WTC11 (cell line): ENCODE data around the gene GPR155. TPM values are rescaled to one million over a fixed set of nuclear protein-coding genes. Genes with fewer than 3 reads are reported as not detected.

Experiments
- ATAC-seq: fragments of 200-7000 bp; cut with Tn5 transposase; 2 replicates; pipeline ENCODE4 v1.10.0; 2021; ENCODE audit warnings: mild to moderate bottlenecking, moderate library complexity
- CTCF ChIA-PET: fragments of 300-600 bp; sonication (Branson Sonifier 250); formaldehyde crosslinking; loops from one replicate; lab custom pipeline; 2021; ENCODE audit warnings: antibody characterized with exemption; lab: Charles Lee
- POLR2A ChIA-PET: fragments of 350-600 bp; sonication (Branson Sonifier 250); formaldehyde crosslinking; loops from one replicate; lab custom pipeline; 2021; ENCODE audit warnings: antibody characterized with exemption; lab: Charles Lee
- DNase-seq: peaks from one replicate; pipeline ENCODE4 v3.0.0; 2021; ENCODE audit warnings: low spot score
- H3K27ac Mint-ChIP-seq: 2 replicates; pipeline ENCODE4 v1.8.0; 2021; ENCODE audit warnings: mixed read lengths
- H3K27me3 Mint-ChIP-seq: 2 replicates; pipeline ENCODE4 v1.8.0; 2021; ENCODE audit warnings: low read depth, mild to moderate bottlenecking, moderate library complexity, mixed read lengths
- H3K36me3 Mint-ChIP-seq: 2 replicates; pipeline ENCODE4 v1.8.0; 2021; ENCODE audit warnings: mixed read lengths
- H3K4me1 Mint-ChIP-seq: 2 replicates; pipeline ENCODE4 v1.8.0; 2022; ENCODE audit warnings: mixed read lengths
- H3K4me3 Mint-ChIP-seq: 2 replicates; pipeline ENCODE4 v1.8.0; 2021; ENCODE audit warnings: mild to moderate bottlenecking, moderate library complexity, mixed read lengths
- H3K9me3 Mint-ChIP-seq: 2 replicates; pipeline ENCODE4 v1.8.0; 2021; ENCODE audit warnings: mixed read lengths
- CBFB ChIP-seq: sonication (generic); formaldehyde crosslinking; IDR thresholded peaks from 2 replicates; pipeline ENCODE4 v1.8.1; 2022; ENCODE audit warnings: mild to moderate bottlenecking, low read depth, missing genetic modification reagents
- CREB1 ChIP-seq: sonication (generic); formaldehyde crosslinking; IDR thresholded peaks from 2 replicates; pipeline ENCODE4 v1.8.0; 2023; ENCODE audit warnings: mild to moderate bottlenecking, missing genetic modification reagents
- ELF4 ChIP-seq: sonication (generic); formaldehyde crosslinking; IDR thresholded peaks from 2 replicates; pipeline ENCODE4 v1.8.1; 2022; ENCODE audit warnings: low read depth, mild to moderate bottlenecking, moderate library complexity, missing genetic modification reagents
- EMX1 ChIP-seq: fragments of 250-450 bp; sonication (Bioruptor Pico); IDR thresholded peaks from 2 replicates; pipeline ENCODE4 v1.8.0; 2021; ENCODE audit warnings: mild to moderate bottlenecking
- FOXK1 ChIP-seq: sonication (generic); formaldehyde crosslinking; IDR thresholded peaks from 2 replicates; pipeline ENCODE4 v1.8.0; 2022; ENCODE audit warnings: mild to moderate bottlenecking, moderate library complexity, missing genetic modification reagents
- GABPB1 ChIP-seq: sonication (generic); formaldehyde crosslinking; IDR thresholded peaks from 2 replicates; pipeline ENCODE4 v1.8.1; 2023; ENCODE audit warnings: mild to moderate bottlenecking, missing genetic modification reagents
- OVOL2 ChIP-seq: fragments of 250-450 bp; sonication (Bioruptor Pico); IDR thresholded peaks from 2 replicates; pipeline ENCODE4 v1.9.0; 2021; ENCODE audit warnings: mild to moderate bottlenecking, borderline replicate concordance
- PRRX2 ChIP-seq: fragments of 250-450 bp; sonication (Bioruptor Pico); IDR thresholded peaks from 2 replicates; pipeline ENCODE4 v1.8.0; 2021; ENCODE audit warnings: mild to moderate bottlenecking
- RORB ChIP-seq: fragments of 250-450 bp; sonication (Bioruptor Pico); IDR thresholded peaks from 2 replicates; pipeline ENCODE4 v1.9.0; 2021; ENCODE audit warnings: mild to moderate bottlenecking
- SP1 ChIP-seq: sonication (generic); formaldehyde crosslinking; conservative IDR thresholded peaks from 2 replicates; pipeline ENCODE4 v1.8.1; 2022; ENCODE audit warnings: missing genetic modification reagents
- TEAD4 ChIP-seq: sonication (generic); formaldehyde crosslinking; IDR thresholded peaks from 2 replicates; pipeline ENCODE4 v1.8.0; 2022; ENCODE audit warnings: mild to moderate bottlenecking, missing genetic modification reagents
- ZNF219 ChIP-seq: sonication (generic); formaldehyde crosslinking; IDR thresholded peaks from 2 replicates; pipeline ENCODE4 v1.8.0; 2023; ENCODE audit warnings: missing genetic modification reagents, mild to moderate bottlenecking, borderline replicate concordance
- ZNF317 ChIP-seq: sonication (generic); formaldehyde crosslinking; IDR thresholded peaks from 2 replicates; pipeline ENCODE4 v1.8.1; 2023; ENCODE audit warnings: low read depth, mild to moderate bottlenecking, moderate library complexity, missing genetic modification reagents, borderline replicate concordance
- ZNF416 ChIP-seq: fragments of 250-450 bp; sonication (Bioruptor Pico); IDR thresholded peaks from 2 replicates; pipeline ENCODE4 v1.9.0; 2021; ENCODE audit warnings: mild to moderate bottlenecking, inconsistent platforms
- ZNF671 ChIP-seq: fragments of 250-450 bp; sonication (Bioruptor Pico); IDR thresholded peaks from 2 replicates; pipeline ENCODE4 v1.8.0; 2021; ENCODE audit warnings: mild to moderate bottlenecking
- total RNA-seq: library from RNA; stranded (reverse); gene quantifications from 3 replicates; pipeline ENCODE4 v1.2.3, GENCODE V29; 2021
- TF ChIP-seq, protein P1 (sequence below): sonication (generic); formaldehyde crosslinking; conservative IDR thresholded peaks from 2 replicates; pipeline ENCODE4 v1.8.1; 2022; ENCODE audit warnings: mild to moderate bottlenecking, missing genetic modification reagents
- TF ChIP-seq, protein P2 (sequence below): sonication (generic); formaldehyde crosslinking; IDR thresholded peaks from 2 replicates; pipeline ENCODE4 v1.8.0; 2022; ENCODE audit warnings: mild to moderate bottlenecking, missing genetic modification reagents
- TF ChIP-seq, protein P3 (sequence below): sonication (generic); formaldehyde crosslinking; IDR thresholded peaks from 2 replicates; pipeline ENCODE4 v1.8.0; 2023; ENCODE audit warnings: mild to moderate bottlenecking, missing genetic modification reagents
- TF ChIP-seq, protein P4 (sequence below): sonication (generic); formaldehyde crosslinking; IDR thresholded peaks from 2 replicates; pipeline ENCODE4 v1.8.1; 2022; ENCODE audit warnings: mild to moderate bottlenecking, moderate library complexity, missing genetic modification reagents
- TF ChIP-seq, protein P5 (sequence below): sonication (generic); formaldehyde crosslinking; IDR thresholded peaks from 2 replicates; pipeline ENCODE4 v1.8.1; 2023; ENCODE audit warnings: mild to moderate bottlenecking, moderate library complexity, missing genetic modification reagents
- TF ChIP-seq, protein P6 (sequence below): sonication (generic); formaldehyde crosslinking; IDR thresholded peaks from 2 replicates; pipeline ENCODE4 v1.8.1; 2022; ENCODE audit warnings: missing genetic modification reagents, borderline replicate concordance
- TF ChIP-seq, protein P7 (sequence below): sonication (generic); formaldehyde crosslinking; IDR thresholded peaks from 2 replicates; pipeline ENCODE4 v1.8.1; 2023; ENCODE audit warnings: mild to moderate bottlenecking, missing genetic modification reagents

GPR155 gene
- total RNA-seq, 1 experiment from 2014 or later, result 0.74 TPM

DNA sequence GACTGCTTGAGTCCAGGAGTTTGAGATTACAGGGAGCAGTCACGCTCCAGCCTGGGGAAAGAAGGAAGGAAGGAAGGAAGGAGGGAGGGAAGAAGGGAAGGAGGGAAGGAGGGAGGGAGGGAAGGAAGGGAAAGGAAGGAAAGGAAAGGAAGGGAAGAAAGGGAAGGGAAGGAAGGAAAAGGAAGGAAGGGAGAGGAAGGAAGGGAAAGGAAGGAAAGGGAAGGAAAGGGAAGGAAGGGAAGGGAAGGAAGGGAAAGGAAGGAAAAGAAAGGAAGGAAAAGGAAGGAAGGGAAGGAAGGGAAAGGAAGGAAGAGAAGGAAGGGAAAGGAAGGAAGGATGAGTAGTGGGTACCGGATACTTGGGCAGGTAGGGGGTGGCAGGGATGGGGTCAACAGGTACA, 32.3 kb downstream of the GPR155 start:
- TF ChIP-seq TEAD4 (CRISPR knock-in tag), result no peak
- TF ChIP-seq, protein P1, sequence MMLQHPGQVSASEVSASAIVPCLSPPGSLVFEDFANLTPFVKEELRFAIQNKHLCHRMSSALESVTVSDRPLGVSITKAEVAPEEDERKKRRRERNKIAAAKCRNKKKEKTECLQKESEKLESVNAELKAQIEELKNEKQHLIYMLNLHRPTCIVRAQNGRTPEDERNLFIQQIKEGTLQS, result no peak
- TF ChIP-seq OVOL2 (CRISPR knock-in tag), result no peak
- no peak for TF ChIP-seq ZNF317 (CRISPR knock-in tag)
- no peak for TF ChIP-seq ZNF219 (CRISPR knock-in tag)
- Mint-ChIP-seq H3K27ac (no peak overlapping the region), H3K4me3 (no peak overlapping the region), H3K36me3 (no peaks in the 10 kb centered on the region), H3K9me3 (no peaks in the 10 kb centered on the region), H3K4me1 (no peaks in the 10 kb centered on the region), H3K27me3 (no peaks in the 10 kb centered on the region; the same call in 1 of the 2 replicates)
- no peak for DNase-seq
- CTCF ChIA-PET, result interaction anchor here (1.4 to 1.6 kb wide), 2 partner anchors 8 to 92 kb away, joined by 3 to 7 read pairs; no protein-coding TSS in a partner anchor
- POLR2A ChIA-PET, result no interaction called here
- ATAC-seq, result no peak

DNA sequence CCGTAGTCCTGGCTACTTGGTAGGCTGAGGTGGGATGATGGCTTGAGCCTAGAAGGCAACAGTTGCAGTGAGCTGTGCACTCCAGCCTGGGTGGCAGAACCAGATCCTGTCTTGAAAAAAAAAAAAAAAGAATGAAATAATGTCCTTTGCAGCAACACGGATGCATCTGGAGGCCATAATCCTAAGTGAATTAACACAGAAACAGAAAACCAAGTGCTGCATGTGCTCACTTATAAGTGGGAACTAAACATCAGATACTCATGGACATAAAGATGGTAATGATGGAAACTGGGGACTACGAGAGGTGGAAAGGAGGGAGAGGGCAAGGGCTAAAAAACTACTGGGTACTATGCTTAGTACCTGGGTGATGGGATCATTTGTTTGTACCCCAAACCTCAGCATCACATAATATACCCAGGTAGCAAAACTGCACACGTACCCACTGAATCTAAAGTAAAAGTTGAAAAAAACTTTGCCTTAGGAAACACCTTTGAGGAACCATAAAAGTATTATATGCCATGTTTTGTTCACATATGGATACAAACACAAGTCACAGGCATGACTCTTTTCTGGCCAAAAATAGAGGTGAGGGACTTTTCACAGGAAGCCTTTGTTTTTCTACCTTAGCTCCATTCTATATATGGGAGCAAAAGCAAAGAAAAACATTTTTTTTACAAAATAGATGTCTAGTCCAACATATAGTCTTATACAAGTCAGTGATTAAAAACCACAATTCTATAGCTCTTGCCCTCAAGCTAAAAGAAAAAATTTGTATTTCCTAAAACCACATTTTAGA, 36.6 kb downstream of the GPR155 start:
- ATAC-seq, result no peak
- no peak for DNase-seq
- Mint-ChIP-seq H3K36me3 (no peaks in the 10 kb centered on the region), H3K4me3 (no peak overlapping the region), H3K9me3 (no peaks in the 10 kb centered on the region), H3K4me1 (peaks cover under 1% of the 10 kb centered on the region), H3K27ac (no peak overlapping the region), H3K27me3 (no peaks in the 10 kb centered on the region; the same call in 1 of the 2 replicates)
- ChIA-PET CTCF (no interaction called here), POLR2A (no interaction called here)
- TF ChIP-seq ZNF219 (CRISPR knock-in tag) (no peak), SP1 (CRISPR knock-in tag) (no peak), RORB (CRISPR knock-in tag) (no peak), PRRX2 (CRISPR knock-in tag) (no peak), ELF4 (CRISPR knock-in tag) (no peak)
- TF ChIP-seq, protein P2, sequence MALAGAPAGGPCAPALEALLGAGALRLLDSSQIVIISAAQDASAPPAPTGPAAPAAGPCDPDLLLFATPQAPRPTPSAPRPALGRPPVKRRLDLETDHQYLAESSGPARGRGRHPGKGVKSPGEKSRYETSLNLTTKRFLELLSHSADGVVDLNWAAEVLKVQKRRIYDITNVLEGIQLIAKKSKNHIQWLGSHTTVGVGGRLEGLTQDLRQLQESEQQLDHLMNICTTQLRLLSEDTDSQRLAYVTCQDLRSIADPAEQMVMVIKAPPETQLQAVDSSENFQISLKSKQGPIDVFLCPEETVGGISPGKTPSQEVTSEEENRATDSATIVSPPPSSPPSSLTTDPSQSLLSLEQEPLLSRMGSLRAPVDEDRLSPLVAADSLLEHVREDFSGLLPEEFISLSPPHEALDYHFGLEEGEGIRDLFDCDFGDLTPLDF (CRISPR knock-in tag), result no peak
- TF ChIP-seq, protein P1, result no peak
- TF ChIP-seq, protein P3, sequence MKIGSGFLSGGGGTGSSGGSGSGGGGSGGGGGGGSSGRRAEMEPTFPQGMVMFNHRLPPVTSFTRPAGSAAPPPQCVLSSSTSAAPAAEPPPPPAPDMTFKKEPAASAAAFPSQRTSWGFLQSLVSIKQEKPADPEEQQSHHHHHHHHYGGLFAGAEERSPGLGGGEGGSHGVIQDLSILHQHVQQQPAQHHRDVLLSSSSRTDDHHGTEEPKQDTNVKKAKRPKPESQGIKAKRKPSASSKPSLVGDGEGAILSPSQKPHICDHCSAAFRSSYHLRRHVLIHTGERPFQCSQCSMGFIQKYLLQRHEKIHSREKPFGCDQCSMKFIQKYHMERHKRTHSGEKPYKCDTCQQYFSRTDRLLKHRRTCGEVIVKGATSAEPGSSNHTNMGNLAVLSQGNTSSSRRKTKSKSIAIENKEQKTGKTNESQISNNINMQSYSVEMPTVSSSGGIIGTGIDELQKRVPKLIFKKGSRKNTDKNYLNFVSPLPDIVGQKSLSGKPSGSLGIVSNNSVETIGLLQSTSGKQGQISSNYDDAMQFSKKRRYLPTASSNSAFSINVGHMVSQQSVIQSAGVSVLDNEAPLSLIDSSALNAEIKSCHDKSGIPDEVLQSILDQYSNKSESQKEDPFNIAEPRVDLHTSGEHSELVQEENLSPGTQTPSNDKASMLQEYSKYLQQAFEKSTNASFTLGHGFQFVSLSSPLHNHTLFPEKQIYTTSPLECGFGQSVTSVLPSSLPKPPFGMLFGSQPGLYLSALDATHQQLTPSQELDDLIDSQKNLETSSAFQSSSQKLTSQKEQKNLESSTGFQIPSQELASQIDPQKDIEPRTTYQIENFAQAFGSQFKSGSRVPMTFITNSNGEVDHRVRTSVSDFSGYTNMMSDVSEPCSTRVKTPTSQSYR, result no peak
- TF ChIP-seq, protein P4, sequence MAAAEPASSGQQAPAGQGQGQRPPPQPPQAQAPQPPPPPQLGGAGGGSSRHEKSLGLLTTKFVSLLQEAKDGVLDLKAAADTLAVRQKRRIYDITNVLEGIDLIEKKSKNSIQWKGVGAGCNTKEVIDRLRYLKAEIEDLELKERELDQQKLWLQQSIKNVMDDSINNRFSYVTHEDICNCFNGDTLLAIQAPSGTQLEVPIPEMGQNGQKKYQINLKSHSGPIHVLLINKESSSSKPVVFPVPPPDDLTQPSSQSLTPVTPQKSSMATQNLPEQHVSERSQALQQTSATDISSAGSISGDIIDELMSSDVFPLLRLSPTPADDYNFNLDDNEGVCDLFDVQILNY (CRISPR knock-in tag), result no peak
- TF ChIP-seq, protein P5, sequence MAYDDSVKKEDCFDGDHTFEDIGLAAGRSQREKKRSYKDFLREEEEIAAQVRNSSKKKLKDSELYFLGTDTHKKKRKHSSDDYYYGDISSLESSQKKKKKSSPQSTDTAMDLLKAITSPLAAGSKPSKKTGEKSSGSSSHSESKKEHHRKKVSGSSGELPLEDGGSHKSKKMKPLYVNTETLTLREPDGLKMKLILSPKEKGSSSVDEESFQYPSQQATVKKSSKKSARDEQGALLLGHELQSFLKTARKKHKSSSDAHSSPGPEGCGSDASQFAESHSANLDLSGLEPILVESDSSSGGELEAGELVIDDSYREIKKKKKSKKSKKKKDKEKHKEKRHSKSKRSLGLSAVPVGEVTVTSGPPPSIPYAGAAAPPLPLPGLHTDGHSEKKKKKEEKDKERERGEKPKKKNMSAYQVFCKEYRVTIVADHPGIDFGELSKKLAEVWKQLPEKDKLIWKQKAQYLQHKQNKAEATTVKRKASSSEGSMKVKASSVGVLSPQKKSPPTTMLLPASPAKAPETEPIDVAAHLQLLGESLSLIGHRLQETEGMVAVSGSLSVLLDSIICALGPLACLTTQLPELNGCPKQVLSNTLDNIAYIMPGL, result no peak

DNA sequence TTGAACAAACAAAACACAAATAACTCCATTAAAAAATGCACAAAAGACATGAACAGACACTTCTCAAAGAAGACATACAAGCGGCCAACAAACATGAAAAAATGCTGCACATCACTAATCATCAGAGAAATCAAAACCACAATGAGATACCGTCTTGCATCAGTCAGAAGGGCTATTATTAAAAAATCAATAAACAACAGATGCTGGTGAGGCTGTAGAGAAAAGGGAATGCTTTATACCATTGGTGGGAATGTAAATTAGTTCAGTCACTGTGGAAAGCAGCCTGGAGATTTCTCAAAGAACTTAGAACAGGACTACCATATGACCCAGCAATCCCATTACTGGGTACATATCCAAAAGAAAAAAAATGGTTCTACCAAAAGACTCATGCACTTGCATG, 37.8 kb downstream of the GPR155 start:
- ATAC-seq (no peak), DNase-seq (no peak)
- H3K27ac Mint-ChIP-seq, result no peak overlapping the region
- no peaks in the 10 kb centered on the region for H3K36me3 Mint-ChIP-seq
- H3K4me3 Mint-ChIP-seq, result no peak overlapping the region
- ChIA-PET CTCF (no interaction called here), POLR2A (no interaction called here)
- H3K9me3 Mint-ChIP-seq, result no peaks in the 10 kb centered on the region
- peaks cover 6% of the 10 kb centered on the region for H3K4me1 Mint-ChIP-seq
- no peaks in the 10 kb centered on the region; the same call in 1 of the 2 replicates for H3K27me3 Mint-ChIP-seq
- no peak for TF ChIP-seq ZNF671
- TF ChIP-seq EMX1 (CRISPR knock-in tag), result no peak
- no peak for TF ChIP-seq ZNF416 (CRISPR knock-in tag)
- TF ChIP-seq, protein P6, sequence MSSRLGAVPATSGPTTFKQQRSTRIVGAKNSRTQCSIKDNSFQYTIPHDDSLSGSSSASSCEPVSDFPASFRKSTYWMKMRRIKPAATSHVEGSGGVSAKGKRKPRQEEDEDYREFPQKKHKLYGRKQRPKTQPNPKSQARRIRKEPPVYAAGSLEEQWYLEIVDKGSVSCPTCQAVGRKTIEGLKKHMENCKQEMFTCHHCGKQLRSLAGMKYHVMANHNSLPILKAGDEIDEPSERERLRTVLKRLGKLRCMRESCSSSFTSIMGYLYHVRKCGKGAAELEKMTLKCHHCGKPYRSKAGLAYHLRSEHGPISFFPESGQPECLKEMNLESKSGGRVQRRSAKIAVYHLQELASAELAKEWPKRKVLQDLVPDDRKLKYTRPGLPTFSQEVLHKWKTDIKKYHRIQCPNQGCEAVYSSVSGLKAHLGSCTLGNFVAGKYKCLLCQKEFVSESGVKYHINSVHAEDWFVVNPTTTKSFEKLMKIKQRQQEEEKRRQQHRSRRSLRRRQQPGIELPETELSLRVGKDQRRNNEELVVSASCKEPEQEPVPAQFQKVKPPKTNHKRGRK (CRISPR knock-in tag), result no peak
- TF ChIP-seq CBFB (CRISPR knock-in tag), result no peak
- no peak for TF ChIP-seq GABPB1 (CRISPR knock-in tag)
- TF ChIP-seq FOXK1 (CRISPR knock-in tag), result no peak
- TF ChIP-seq, protein P7, sequence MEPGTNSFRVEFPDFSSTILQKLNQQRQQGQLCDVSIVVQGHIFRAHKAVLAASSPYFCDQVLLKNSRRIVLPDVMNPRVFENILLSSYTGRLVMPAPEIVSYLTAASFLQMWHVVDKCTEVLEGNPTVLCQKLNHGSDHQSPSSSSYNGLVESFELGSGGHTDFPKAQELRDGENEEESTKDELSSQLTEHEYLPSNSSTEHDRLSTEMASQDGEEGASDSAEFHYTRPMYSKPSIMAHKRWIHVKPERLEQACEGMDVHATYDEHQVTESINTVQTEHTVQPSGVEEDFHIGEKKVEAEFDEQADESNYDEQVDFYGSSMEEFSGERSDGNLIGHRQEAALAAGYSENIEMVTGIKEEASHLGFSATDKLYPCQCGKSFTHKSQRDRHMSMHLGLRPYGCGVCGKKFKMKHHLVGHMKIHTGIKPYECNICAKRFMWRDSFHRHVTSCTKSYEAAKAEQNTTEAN (CRISPR knock-in tag), result no peak
- no peak for TF ChIP-seq CREB1 (CRISPR knock-in tag)
- no peak for TF ChIP-seq ZNF317 (CRISPR knock-in tag)
